ENCODE data around the gene BORCS5.

The BORCS5 gene

DNA sequence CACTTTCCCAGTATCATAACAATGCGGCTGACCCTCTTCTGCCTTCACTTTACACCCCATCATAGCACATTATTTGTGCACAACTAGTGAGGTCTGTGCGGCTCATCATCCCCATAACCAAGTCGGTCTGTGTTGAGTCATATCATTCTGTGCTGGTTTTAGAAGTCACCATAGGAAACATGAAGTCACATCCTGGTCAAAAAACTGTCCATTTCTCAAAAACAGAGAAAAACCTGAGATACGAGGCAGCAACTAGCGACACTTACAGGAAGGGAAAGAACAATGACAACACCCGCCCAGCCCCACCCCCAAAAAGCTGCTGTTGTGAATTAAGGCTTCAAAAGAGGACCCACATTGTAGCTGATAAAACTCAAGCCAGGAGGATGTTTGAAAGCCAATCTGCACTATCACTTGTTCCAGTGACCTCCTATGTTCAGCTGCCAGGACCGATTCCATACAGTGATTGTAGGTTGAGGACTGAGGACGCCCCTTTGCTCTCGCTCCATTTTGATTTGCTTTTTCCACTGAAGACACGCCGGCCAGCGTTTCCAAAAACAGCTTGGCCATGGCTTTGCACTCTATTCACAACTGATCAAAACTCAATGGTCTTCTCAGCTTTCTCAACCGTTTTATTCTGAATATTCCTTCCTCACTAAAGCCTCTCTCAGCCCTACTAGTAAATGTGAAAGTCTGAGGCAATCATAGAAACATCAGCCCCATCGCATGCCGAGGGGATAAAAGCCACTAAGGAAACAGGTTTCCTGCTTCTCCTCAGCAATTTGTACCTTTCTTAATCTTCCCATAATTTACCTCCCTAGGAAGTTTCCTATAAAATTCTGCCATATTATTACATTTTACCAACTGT, 118.3 kb downstream of the BORCS5 start:
- DNase-seq, result peak in 1 of 2 experiments; percentile 17
- no peak for TF ChIP-seq GATA1 (IDR thresholded peaks at IDR 0.05; ENCODE audit: low read depth, low read length)
- TF ChIP-seq POLR2A (IDR thresholded peaks at IDR 0.05; ENCODE audit: low read length), result no peak

DNA sequence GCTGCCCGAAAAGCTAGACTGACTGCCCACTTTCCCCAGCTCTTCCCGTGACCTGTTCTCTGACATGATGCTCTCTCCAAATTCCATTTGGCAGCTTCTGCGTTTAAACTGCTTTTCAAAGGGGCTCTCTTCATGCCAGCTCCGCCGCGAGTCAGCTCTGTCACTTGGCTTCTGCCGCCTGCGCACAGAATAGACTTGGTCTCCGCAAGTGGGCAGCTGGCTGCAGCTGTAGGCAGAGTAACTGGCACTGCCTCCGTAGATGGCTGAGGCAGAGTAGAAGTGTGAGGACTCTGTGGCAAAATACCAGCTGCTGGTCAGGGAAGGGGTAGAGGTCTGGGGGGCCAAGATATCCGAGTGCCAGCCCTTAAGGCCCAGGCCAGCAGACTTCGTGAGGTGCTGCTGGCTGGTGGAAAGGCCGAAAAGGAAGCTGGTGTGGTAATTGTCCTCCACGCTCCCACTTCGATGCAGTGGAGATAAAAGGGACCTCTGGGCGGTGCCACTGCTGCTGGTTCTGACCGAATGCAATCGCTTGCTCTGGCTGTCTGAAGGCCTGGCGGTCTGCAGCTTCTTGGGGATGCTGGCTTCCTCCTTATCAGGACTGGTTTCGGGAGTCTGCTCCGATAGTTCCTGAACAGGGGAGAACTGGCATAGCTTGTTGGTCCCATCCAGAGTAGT, 120.1 kb downstream of the BORCS5 start:
- no peak for DNase-seq
- no peak for TF ChIP-seq GATA1 (IDR thresholded peaks at IDR 0.05; ENCODE audit: low read depth, low read length)
- no peak for TF ChIP-seq POLR2A (IDR thresholded peaks at IDR 0.05; ENCODE audit: low read length)

DNA sequence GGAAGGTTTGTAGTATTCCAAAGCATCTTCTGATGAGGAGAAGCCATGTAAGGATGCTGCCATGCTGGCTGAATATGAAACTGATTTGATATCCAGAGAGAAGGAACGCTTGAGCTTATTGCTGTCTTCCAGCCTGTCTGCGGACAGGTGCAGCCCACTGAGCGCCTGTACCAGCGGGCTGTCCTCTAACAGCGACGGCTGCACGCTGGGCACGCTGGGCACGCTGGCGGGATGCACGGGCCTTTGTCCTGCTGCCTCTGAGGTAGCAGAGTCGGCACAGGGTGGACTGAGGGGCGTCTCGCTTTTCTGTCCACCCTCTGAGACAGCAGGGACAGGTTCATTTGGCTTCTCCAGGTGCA, 120.6 kb downstream of the BORCS5 start:
- TF ChIP-seq POLR2A (IDR thresholded peaks at IDR 0.05; ENCODE audit: low read length) (no peak), GATA1 (IDR thresholded peaks at IDR 0.05; ENCODE audit: low read depth, low read length) (no peak)
- DNase-seq, result no peak

DNA sequence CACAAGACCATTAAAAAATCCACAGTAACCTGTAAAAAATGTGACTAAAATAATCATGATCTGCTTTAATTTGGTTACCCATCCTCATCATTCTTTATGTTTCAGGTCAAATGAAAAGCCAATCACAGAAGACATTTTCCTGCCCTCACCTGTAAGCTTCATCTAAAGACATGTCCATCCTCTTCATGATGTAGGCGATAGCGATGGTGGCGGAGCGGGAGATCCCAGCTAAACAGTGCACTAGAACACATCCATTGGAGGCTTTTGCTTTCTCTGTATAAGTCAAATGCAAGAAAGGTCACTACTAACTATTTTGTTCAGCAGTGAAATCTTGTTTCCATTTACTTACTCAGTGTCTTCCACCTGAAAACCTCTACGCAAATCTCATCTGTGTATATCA, 123.2 kb downstream of the BORCS5 start:
- no peak for DNase-seq
- TF ChIP-seq GATA1 (IDR thresholded peaks at IDR 0.05; ENCODE audit: low read depth, low read length), result no peak
- no peak for TF ChIP-seq POLR2A (IDR thresholded peaks at IDR 0.05; ENCODE audit: low read length)

- DNase-seq, result no peak
- no peak for TF ChIP-seq GATA1 (IDR thresholded peaks at IDR 0.05; ENCODE audit: low read depth, low read length)
- TF ChIP-seq POLR2A (IDR thresholded peaks at IDR 0.05; ENCODE audit: low read length), result no peak
These were observed 124.8 kb downstream of the BORCS5 start for GRCh38 chr12:12481631-12482030.

- no peak for DNase-seq
- TF ChIP-seq GATA1 (IDR thresholded peaks at IDR 0.05; ENCODE audit: low read depth, low read length) (no peak), POLR2A (IDR thresholded peaks at IDR 0.05; ENCODE audit: low read length) (no peak)
These were observed 125.4 kb downstream of the BORCS5 start for GRCh38 chr12:12482150-12482761.

- TF ChIP-seq POLR2A (IDR thresholded peaks at IDR 0.05; ENCODE audit: low read length), result no peak
- no peak for TF ChIP-seq GATA1 (IDR thresholded peaks at IDR 0.05; ENCODE audit: low read depth, low read length)
These were observed 126.1 kb downstream of the BORCS5 start for GRCh38 chr12:12482959-12483358.

GRCh38 chr12:12483438-12483837, 126.6 kb downstream of the BORCS5 start:
- TF ChIP-seq POLR2A (IDR thresholded peaks at IDR 0.05; ENCODE audit: low read length) (no peak), GATA1 (IDR thresholded peaks at IDR 0.05; ENCODE audit: low read depth, low read length) (no peak)
- DNase-seq, result no peak

More at GRCh38 chr12:12482959-12483358, 126.1 kb downstream of the BORCS5 start:
- no peak for DNase-seq

- TF ChIP-seq POLR2A (IDR thresholded peaks at IDR 0.05; ENCODE audit: low read length), result no peak
- TF ChIP-seq GATA1 (IDR thresholded peaks at IDR 0.05; ENCODE audit: low read depth, low read length), result no peak
These were observed 129.9 kb downstream of the BORCS5 start for GRCh38 chr12:12486661-12487240.

GRCh38 chr12:12487490-12487889, 130.6 kb downstream of the BORCS5 start:
- no peak for DNase-seq
- TF ChIP-seq GATA1 (IDR thresholded peaks at IDR 0.05; ENCODE audit: low read depth, low read length), result no peak

More at GRCh38 chr12:12486661-12487240, 129.9 kb downstream of the BORCS5 start:
- DNase-seq, result no peak

- no peak for DNase-seq
- no peak for TF ChIP-seq GATA1 (IDR thresholded peaks at IDR 0.05; ENCODE audit: low read depth, low read length)
- no peak for TF ChIP-seq POLR2A (IDR thresholded peaks at IDR 0.05; ENCODE audit: low read length)
These were observed 131.4 kb downstream of the BORCS5 start for GRCh38 chr12:12488296-12488695.

DNA sequence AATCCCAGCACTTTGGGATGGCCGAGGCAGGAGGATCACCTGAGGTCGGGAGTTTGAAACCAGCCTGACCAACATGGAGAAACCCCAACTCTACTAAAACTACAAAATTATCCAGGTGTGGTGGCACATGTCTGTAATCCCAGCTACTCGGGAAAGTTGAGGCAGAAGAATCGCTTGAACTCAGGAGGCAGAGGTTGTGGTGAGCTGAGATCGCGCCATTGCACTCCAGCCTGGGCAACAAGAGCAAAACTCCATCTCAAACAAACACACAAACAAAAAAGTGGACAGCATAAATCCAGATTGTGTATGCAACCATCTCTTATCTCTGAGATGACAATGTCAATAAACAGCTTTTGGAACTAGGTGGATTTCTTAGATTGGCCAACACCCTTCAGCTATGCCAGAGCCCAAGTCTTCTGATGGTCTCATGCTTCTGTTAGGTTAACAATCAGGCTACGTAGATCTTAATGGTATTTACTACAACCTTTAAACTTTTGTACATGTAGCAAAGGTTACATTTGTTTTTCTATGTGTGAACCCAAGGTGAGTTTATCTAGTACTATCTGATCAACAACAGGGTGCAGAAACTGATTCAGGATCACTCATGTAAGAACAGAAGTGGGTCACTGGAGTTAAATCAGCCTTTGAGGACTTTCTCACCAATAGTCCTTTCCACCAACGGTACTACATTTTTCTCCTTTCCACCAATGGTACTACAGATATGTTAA, 132.1 kb downstream of the BORCS5 start:
- DNase-seq, result no peak
- TF ChIP-seq POLR2A (IDR thresholded peaks at IDR 0.05; ENCODE audit: low read length) (no peak), GATA1 (IDR thresholded peaks at IDR 0.05; ENCODE audit: low read depth, low read length) (no peak)

DNA sequence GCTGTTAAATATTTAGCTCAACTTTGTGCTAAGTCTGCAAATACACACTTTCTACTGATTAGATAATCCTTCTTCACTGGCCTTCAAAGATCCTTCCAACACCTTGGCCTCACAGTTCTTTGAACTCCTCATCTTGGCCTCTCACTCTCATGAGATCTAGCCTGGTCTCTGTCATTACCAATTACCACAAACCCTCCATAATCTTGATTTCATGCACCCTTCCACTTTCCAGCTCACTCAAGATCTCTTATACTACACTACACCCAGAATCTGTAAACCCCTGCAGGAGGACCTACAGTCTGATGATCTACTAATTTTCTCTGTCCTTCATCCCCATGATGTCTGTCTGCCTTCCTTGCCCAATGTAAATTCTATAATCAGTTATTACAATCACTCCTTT, 134.7 kb downstream of the BORCS5 start:
- peak in 1 of 2 experiments; percentile 14 for DNase-seq
- no peak for TF ChIP-seq POLR2A (IDR thresholded peaks at IDR 0.05; ENCODE audit: low read length)
- no peak for TF ChIP-seq GATA1 (IDR thresholded peaks at IDR 0.05; ENCODE audit: low read depth, low read length)
